ENCODE data around the gene CASP5.
"Not testable (repeated sequence)": the region's sequence is repeated elsewhere in the genome, so short reads cannot be mapped to it uniquely, and the experiment has no call there.

CASP5 gene

DNA sequence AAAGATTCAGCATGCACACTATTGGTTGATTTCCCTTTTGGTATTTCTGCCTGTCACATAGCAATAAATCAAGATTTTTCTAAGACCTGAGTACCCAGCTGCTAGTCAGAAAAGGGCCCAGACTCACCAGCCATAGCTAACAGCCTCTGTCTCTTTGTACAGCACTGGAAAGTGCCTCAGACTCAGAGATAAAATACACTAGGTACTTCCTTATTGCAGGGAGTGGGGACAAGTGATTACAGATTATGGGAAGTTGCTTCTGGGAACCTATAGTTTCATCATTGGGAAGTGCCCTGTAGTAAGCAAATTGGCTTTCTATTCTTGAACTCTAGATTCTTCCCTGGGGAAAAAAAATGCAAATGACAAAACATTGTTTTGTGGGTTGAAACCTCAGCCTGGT is at the start of gene CASP5:
CASP5 (minus strand) TSS at position 166 of the 400 bp plus-strand sequence; CDS start at position 134, 32 bp downstream.
- H3K27me3 Mint-ChIP-seq = no peaks in the 10 kb centered on the region
- no peak within 1 kb of the TSS for H3K27ac Mint-ChIP-seq
- H3K4me1 Mint-ChIP-seq (ENCODE audit: low read depth) = peaks cover 10% of the 10 kb centered on the region
- H3K9me3 Mint-ChIP-seq (ENCODE audit: low read depth) = no peaks in the 10 kb centered on the region
- H3K4me3 Mint-ChIP-seq = no peak within 1 kb of the TSS
- peaks cover 15% of the 10 kb centered on the region for H3K36me3 Mint-ChIP-seq

DNA sequence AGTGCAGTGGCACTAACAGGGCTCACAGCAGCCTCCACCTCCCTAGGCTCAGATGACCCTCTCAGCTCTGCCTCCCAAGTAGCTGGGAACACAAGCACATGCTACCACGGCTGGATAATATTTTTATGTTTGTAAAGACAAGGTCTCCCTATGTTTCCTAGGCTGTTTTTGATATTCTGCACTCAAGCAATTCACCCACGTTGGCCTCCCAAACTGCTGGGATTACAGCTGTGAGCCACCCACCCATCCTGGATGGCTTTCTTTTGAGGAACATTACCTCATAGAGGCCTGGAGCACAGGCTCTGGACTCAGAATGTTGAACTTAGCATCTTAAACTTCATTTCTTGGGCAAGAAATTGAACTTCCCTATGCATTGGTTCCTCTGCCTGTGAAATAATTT is 49.1 kb upstream of the CASP5 start:
- not testable (repeated sequence) for H3K36me3 Mint-ChIP-seq; H3K27ac Mint-ChIP-seq; H3K27me3 Mint-ChIP-seq; H3K4me3 Mint-ChIP-seq; H3K9me3 Mint-ChIP-seq (ENCODE audit: low read depth)
- peaks cover 23% of the 10 kb centered on the region for H3K4me1 Mint-ChIP-seq (ENCODE audit: low read depth)

- peak overlapping the region; percentile 77 for H3K4me3 Mint-ChIP-seq
- H3K4me1 Mint-ChIP-seq (ENCODE audit: low read depth) = peaks cover 23% of the 10 kb centered on the region
- no peaks in the 10 kb centered on the region for H3K9me3 Mint-ChIP-seq (ENCODE audit: low read depth)
- H3K27ac Mint-ChIP-seq = peak overlapping the region; percentile 54
- H3K27me3 Mint-ChIP-seq = no peaks in the 10 kb centered on the region
- peaks cover 2% of the 10 kb centered on the region for H3K36me3 Mint-ChIP-seq
These were observed 48.2 kb upstream of the CASP5 start for GRCh38 chr11:105071089-105071732.

DNA sequence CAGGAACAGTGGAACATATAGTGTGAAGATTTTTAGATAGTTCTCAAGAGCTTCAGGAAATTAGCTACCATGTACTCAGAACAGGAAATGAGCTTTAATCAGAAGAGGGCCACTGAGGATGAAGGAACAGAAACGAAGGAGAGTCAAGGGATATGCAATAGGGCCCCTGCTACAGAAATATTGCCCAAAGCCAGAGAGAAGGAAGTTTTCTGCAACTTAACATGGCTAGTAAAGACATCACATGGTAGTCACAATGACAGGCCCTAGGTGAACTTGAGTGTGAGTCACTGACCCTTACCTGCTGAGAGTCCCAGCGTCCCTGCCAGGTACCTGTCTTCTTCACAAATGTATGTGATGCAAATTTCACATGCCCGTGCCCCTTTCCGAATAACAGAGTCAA is 47.3 kb upstream of the CASP5 start:
- Mint-ChIP-seq H3K4me3 (peak overlapping the region; percentile 77), H3K27me3 (no peaks in the 10 kb centered on the region), H3K27ac (no peak overlapping the region), H3K36me3 (peaks cover 2% of the 10 kb centered on the region), H3K9me3 (ENCODE audit: low read depth) (no peaks in the 10 kb centered on the region), H3K4me1 (ENCODE audit: low read depth) (peaks cover 24% of the 10 kb centered on the region)

GRCh38 chr11:105069749-105070148 is 46.8 kb upstream of the CASP5 start:
- H3K4me1 Mint-ChIP-seq (ENCODE audit: low read depth) = peaks cover 24% of the 10 kb centered on the region
- not testable (repeated sequence) for H3K27ac Mint-ChIP-seq; H3K4me3 Mint-ChIP-seq; H3K36me3 Mint-ChIP-seq; H3K9me3 Mint-ChIP-seq (ENCODE audit: low read depth); H3K27me3 Mint-ChIP-seq

DNA sequence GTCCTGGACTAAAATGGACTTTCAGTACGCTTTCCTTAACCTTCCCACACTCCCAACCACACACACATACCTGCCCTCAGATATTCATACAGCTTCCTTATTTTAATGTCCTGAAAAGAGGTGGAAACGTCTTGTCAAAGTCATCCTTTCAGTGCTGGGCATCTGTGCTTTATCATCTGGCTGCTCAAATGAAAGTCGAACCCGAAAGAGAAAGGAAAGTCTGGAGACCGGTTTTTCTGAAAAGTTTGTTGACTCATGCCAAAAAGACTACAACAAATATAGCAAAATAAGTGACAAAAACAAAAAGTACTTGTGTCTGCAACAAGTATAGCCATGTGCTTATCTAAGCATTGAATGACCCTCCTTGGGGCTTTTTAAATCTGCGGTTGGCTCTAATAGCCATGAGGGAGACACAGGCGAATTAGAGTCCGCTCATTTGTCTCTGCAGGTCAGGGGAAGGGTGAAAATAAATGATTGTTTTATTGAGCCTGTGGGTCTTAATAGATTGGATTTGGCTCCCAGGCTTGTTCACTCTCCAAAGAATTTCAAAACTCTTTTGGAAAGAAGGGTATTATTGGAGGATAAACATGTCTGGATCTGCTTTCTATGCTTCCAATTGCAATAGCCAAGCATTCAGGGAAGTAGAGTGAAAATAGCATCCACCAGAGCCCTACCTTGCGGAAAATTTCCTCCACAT is 40.4 kb upstream of the CASP5 start:
- not testable (repeated sequence) for H3K4me1 Mint-ChIP-seq (ENCODE audit: low read depth); H3K4me3 Mint-ChIP-seq; H3K27ac Mint-ChIP-seq; H3K27me3 Mint-ChIP-seq; H3K36me3 Mint-ChIP-seq; H3K9me3 Mint-ChIP-seq (ENCODE audit: low read depth)

DNA sequence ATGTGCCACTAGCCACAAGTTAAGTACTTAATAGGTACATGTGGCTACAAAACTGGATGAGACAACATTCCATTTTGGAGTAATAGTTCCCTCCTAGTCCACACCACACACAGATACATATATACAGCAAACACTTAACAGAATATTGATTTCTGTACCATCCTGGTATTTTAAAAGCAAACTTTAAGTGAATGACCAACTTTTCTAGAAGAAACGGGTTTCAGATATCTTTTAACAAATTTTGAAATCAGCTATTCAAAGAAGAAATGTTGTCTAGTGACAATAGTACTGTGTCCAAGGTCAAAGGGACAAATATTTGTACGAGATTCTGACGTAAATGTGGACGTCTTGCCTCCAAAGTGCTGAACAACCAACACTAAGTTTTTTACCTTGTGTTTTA is 34.5 kb upstream of the CASP5 start:
- no peak overlapping the region for H3K4me3 Mint-ChIP-seq
- H3K27ac Mint-ChIP-seq = no peak overlapping the region
- peaks cover 7% of the 10 kb centered on the region for H3K36me3 Mint-ChIP-seq
- H3K9me3 Mint-ChIP-seq (ENCODE audit: low read depth) = peaks cover 5% of the 10 kb centered on the region
- no peaks in the 10 kb centered on the region for H3K27me3 Mint-ChIP-seq
- H3K4me1 Mint-ChIP-seq (ENCODE audit: low read depth) = no peaks in the 10 kb centered on the region

DNA sequence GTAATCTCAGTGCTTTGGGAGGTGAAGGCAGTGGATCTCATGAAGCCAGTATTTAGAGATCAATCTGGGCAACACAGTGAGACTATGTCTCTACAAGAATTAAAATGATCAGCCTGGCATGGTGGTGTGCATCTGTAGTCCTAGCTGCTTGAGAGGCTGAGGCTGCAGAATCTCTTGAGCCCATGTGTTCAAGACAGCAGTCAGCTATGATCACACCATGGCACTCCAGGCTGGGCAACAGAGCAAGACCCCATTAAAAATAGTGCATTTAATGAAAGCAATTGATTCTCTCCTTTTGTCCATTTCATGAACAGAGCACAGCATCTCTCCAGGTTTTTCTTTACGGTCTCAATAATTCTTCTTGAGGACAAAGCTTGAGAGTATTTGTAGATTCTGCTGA is 33.5 kb upstream of the CASP5 start:
- no peaks in the 10 kb centered on the region for H3K4me1 Mint-ChIP-seq (ENCODE audit: low read depth)
- H3K27me3 Mint-ChIP-seq = no peaks in the 10 kb centered on the region

DNA sequence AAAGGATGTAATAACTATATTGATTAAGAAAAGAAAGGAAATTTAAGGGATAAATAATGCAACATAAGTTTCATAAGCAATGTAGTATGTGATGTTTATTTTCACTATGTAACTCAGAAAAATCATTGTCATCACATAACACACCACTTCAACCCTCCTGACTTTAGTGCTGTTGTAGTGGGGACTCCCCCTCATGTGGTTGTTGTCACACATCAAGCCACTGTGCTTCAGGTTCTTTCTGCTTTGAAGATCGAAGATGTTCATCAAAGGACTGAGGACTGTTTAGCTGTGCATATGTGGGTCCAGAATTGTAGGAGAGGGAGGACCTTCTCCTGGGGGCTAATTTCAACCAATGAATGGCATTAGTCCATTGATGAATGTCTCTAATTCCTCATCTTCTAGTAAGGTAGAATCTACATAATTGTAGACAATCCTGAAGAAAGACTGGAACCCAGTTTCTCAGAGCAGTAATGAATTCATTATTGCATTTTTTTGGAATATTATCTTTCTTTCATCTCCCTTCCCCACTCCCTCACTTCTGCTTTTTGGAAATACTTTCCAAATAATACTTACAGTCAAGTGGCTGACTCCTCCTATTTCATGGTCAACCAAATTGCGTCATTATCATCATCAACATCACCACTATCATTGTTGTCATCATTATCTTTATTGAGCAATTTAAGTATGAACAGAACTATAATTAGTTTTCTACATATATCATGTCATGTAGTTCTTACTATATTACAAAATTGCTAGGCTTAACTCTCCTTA is 31.9 kb upstream of the CASP5 start:
- no peak overlapping the region for H3K27ac Mint-ChIP-seq
- H3K4me3 Mint-ChIP-seq = no peak overlapping the region
- no peaks in the 10 kb centered on the region for H3K9me3 Mint-ChIP-seq (ENCODE audit: low read depth)
- H3K27me3 Mint-ChIP-seq = no peaks in the 10 kb centered on the region
- H3K36me3 Mint-ChIP-seq = peaks cover 3% of the 10 kb centered on the region
- H3K4me1 Mint-ChIP-seq (ENCODE audit: low read depth) = no peaks in the 10 kb centered on the region

More for the DNA sequence above, 33.5 kb upstream of the CASP5 start:
- Mint-ChIP-seq H3K9me3 (ENCODE audit: low read depth) (peaks cover 5% of the 10 kb centered on the region), H3K27ac (no peak overlapping the region), H3K4me3 (no peak overlapping the region), H3K36me3 (peaks cover 7% of the 10 kb centered on the region)

DNA sequence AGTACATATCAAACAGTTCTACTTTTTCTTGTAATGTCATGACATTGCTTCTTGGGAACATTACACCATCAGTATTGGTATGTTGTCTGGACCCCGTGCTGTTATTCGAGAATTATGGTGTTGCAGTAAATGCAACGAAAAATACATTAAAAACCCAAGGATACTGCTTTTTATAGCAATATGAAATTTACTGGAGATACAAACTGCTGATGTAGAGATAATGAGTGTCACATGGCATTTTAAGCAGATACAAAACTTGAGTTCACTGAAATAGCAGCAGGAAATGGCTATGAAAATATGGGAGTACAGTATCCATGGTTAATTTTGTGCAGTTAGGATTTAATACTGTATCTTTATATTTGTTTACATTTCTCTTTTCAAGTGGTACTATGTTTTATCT is 29.5 kb upstream of the CASP5 start:
- Mint-ChIP-seq H3K9me3 (ENCODE audit: low read depth) (no peaks in the 10 kb centered on the region), H3K4me1 (ENCODE audit: low read depth) (no peaks in the 10 kb centered on the region), H3K27me3 (no peaks in the 10 kb centered on the region), H3K27ac (no peak overlapping the region), H3K4me3 (no peak overlapping the region), H3K36me3 (peaks cover 3% of the 10 kb centered on the region)

DNA sequence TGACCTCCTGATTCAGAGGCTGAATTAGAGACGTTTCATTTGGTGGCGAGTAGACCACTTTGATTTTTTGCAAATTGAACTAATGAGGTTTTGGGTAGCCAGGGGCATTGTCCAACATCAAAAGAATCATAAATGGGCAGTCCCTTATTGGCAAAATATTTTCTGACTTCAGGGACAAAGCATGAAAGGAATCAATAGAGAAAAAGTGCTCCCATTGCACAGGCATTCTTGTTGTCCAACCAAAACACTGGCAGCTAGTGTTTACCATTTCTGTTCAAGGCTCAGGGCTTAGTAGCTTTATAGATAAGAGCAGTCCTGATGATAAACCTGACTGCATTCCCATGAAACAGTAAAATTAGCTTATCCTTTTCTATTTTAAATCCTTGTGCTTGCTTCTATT is 28.6 kb upstream of the CASP5 start:
- no peaks in the 10 kb centered on the region for H3K27me3 Mint-ChIP-seq
- peaks cover 3% of the 10 kb centered on the region for H3K36me3 Mint-ChIP-seq
- H3K27ac Mint-ChIP-seq = no peak overlapping the region
- H3K4me3 Mint-ChIP-seq = no peak overlapping the region
- H3K9me3 Mint-ChIP-seq (ENCODE audit: low read depth) = no peaks in the 10 kb centered on the region
- H3K4me1 Mint-ChIP-seq (ENCODE audit: low read depth) = peaks cover under 1% of the 10 kb centered on the region

DNA sequence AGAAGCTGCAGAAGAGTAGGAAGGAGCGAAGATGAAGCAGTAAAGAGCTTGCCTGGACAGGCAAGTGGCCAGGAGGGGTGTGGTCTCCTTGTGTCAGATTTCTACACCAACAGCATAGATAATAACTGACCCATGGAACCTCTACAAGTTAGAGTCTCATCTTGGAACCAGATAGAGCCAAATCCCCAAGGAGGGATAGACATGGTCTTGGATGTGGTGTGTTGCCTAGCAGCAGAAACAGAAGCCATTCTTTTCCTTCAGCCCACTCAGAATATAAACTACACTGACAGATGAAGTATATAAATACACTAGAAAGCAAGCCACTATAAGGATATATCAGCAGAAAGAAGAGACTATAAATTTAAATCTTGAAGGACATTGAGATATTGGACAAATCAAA is 26.5 kb upstream of the CASP5 start:
- H3K9me3 Mint-ChIP-seq (ENCODE audit: low read depth) = no peaks in the 10 kb centered on the region
- H3K27me3 Mint-ChIP-seq = no peaks in the 10 kb centered on the region
- H3K4me3 Mint-ChIP-seq = no peak overlapping the region
- no peaks in the 10 kb centered on the region for H3K36me3 Mint-ChIP-seq
- no peak overlapping the region for H3K27ac Mint-ChIP-seq
- peaks cover 17% of the 10 kb centered on the region for H3K4me1 Mint-ChIP-seq (ENCODE audit: low read depth)

- peaks cover 42% of the 10 kb centered on the region for H3K4me1 Mint-ChIP-seq (ENCODE audit: low read depth)
- no peak overlapping the region for H3K4me3 Mint-ChIP-seq
- no peaks in the 10 kb centered on the region for H3K9me3 Mint-ChIP-seq (ENCODE audit: low read depth)
- H3K36me3 Mint-ChIP-seq = no peaks in the 10 kb centered on the region
- no peak overlapping the region for H3K27ac Mint-ChIP-seq
- H3K27me3 Mint-ChIP-seq = no peaks in the 10 kb centered on the region
These were observed 24.1 kb upstream of the CASP5 start for GRCh38 chr11:105046898-105047579.

DNA sequence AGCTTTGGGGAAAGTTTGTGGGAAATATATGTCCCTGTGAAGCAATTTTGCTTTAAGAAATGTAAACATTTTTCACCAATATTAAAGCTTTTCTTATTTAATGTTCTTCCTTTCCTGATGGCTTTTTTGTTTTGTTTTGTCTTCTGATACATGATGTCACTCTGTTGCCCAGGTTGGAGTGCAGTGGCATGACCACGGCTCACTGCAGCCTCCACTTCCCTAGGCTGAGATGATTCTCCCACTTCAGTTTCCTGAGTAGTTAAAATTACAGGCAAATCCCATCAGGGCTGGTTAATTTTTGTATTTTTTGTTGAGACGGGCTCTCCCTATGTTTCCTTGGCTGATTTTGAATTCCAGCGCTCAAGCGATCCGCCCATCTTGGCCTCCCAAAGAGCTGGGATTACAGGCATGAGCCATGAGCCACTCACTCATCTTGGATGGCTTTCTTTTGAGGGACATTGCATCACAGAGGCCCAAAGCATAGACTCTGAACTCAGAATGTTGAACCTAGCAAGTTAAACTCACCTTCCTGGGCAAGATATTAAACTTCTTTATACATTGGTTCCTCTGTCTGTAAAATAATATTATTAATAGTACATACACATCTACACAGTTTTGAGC is 22.8 kb upstream of the CASP5 start:
- peak overlapping the region; percentile 59 for H3K27ac Mint-ChIP-seq
- peaks cover 8% of the 10 kb centered on the region for H3K36me3 Mint-ChIP-seq
- H3K4me3 Mint-ChIP-seq = peak overlapping the region; percentile 96
- no peaks in the 10 kb centered on the region for H3K27me3 Mint-ChIP-seq
- peaks cover 52% of the 10 kb centered on the region for H3K4me1 Mint-ChIP-seq (ENCODE audit: low read depth)
- H3K9me3 Mint-ChIP-seq (ENCODE audit: low read depth) = no peaks in the 10 kb centered on the region

All from activated naive CD8-positive, alpha-beta T cell (primary cell).